Coronary artery (tissue), 2 donors: Measurements from ENCODE around the gene P2RY2.
"Not testable (repeated sequence)": the region's sequence is repeated elsewhere in the genome, so short reads cannot be mapped to it uniquely, and the experiment has no call there.

Source experiments
- DNase-seq: peaks from one replicate; pipeline ENCODE4 v3.0.0-alpha.2; 2017; ENCODE audit warnings: low spot score
- H3K27ac ChIP-seq, 2 donors: fragments of 200-600 bp; sonication (generic); one replicate each; pipeline ENCODE4 v1.5.1; 2016 to 2019
- H3K4me3 ChIP-seq: fragments of 200-600 bp; sonication (generic); 2 replicates; pipeline ENCODE4 v1.5.1; 2016; ENCODE audit warnings: mild to moderate bottlenecking, moderate library complexity
- CTCF ChIP-seq: fragments of 200-600 bp; sonication (generic); IDR thresholded peaks from one replicate; pipeline ENCODE4 v1.5.1; 2019; ENCODE audit warnings: antibody characterized with exemption

P2RY2 gene

GRCh38 chr11:73227571-73228211 lies 9.6 kb downstream of the P2RY2 start:
- H3K4me3 ChIP-seq, result no peak overlapping the region
- peak; percentile 53 for DNase-seq
- TF ChIP-seq CTCF, result no peak
- H3K27ac ChIP-seq, result no peak overlapping the region

- no peak for TF ChIP-seq CTCF
- Histone ChIP-seq H3K27ac (no peak overlapping the region), H3K4me3 (no peak overlapping the region)
- peak; percentile 49 for DNase-seq
These were observed 10.4 kb downstream of the P2RY2 start for GRCh38 chr11:73228268-73229134.

- Histone ChIP-seq H3K4me3 (no peak overlapping the region), H3K27ac (no peak overlapping the region)
- TF ChIP-seq CTCF, result no peak
- peak; percentile 59 for DNase-seq
These were observed 11.3 kb downstream of the P2RY2 start for GRCh38 chr11:73229321-73229895.

GRCh38 chr11:73229896-73230875 lies 12.1 kb downstream of the P2RY2 start:
- no peak for TF ChIP-seq CTCF
- peak; percentile 62 for DNase-seq
- no peak overlapping the region for H3K27ac ChIP-seq
- no peak overlapping the region for H3K4me3 ChIP-seq

- Histone ChIP-seq H3K27ac (no peak overlapping the region), H3K4me3 (no peak overlapping the region)
- no peak for TF ChIP-seq CTCF
- DNase-seq, result peak; percentile 71
These were observed 12.8 kb downstream of the P2RY2 start for GRCh38 chr11:73230931-73231330.

- H3K4me3 ChIP-seq, H3K27ac ChIP-seq, DNase-seq: not testable (repeated sequence)
These were observed 14.4 kb downstream of the P2RY2 start for GRCh38 chr11:73232487-73232886.

GRCh38 chr11:73233211-73233610 lies 15.1 kb downstream of the P2RY2 start:
- TF ChIP-seq CTCF, result no peak
- DNase-seq, result peak; percentile 35
- Histone ChIP-seq H3K27ac (no peak overlapping the region), H3K4me3 (no peak overlapping the region)
